Activated T-helper 1 cell treated with anti-CD3 and anti-CD28 coated beads, Interleukin-12 subunit alpha, Interleukin-12 subunit beta, Interleukin-2, Interleukin-4 antibody, amounts not matched to agents 30 ng/mL and 10 ng/mL and 1 ng/mL, durations not matched to agents 14 hours and 24 hours and 36 hours (primary cell): Measurements from ENCODE around the gene NPLOC4. TPM values are rescaled to one million over a fixed set of nuclear protein-coding genes. Genes with fewer than 3 reads are reported as not detected.

Experiments used
- DNase-seq: peaks from one replicate; pipeline ENCODE4 v3.0.0; 2021; ENCODE audit warnings: low spot score
- H3K27ac Mint-ChIP-seq: one replicate; pipeline ENCODE4 v1.8.0; 2021; ENCODE audit warnings: mild to moderate bottlenecking, mixed read lengths
- H3K27me3 Mint-ChIP-seq: one replicate; pipeline ENCODE4 v1.8.0; 2022; ENCODE audit warnings: mild to moderate bottlenecking, moderate library complexity, mixed read lengths; ENCODE audit not compliant: insufficient read depth
- H3K36me3 Mint-ChIP-seq: one replicate; pipeline ENCODE4 v1.8.0; 2021; ENCODE audit warnings: low read depth, mixed read lengths
- H3K4me1 Mint-ChIP-seq: one replicate; pipeline ENCODE4 v1.8.0; 2021; ENCODE audit warnings: low read depth, mixed read lengths
- H3K4me3 Mint-ChIP-seq: one replicate; pipeline ENCODE4 v1.8.0; 2021; ENCODE audit warnings: mild to moderate bottlenecking, moderate library complexity, mixed read lengths
- H3K9me3 Mint-ChIP-seq: one replicate; pipeline ENCODE4 v1.8.0; 2021; ENCODE audit warnings: mixed read lengths
- intact Hi-C: fragments of 100-400 bp; cut with micrococcal nuclease; formaldehyde crosslinking; loops from one replicate; pipeline ENCODE4 v1.15.1; 2024
- total RNA-seq: library from RNA; stranded (reverse); gene quantifications from 2 replicates; pipeline ENCODE4 v1.2.3, GENCODE V29; 2022

Gene NPLOC4
- total RNA-seq, 1 donor from 2014 or later, result 138 TPM

GRCh38 chr17:81523402-81524038, 113.4 kb downstream of the NPLOC4 start:
- no peak for DNase-seq
- intact Hi-C loops, result no loop called here
- peaks cover 15% of the 10 kb centered on the region for H3K27me3 Mint-ChIP-seq
- H3K27ac Mint-ChIP-seq, result no peak overlapping the region
- no peaks in the 10 kb centered on the region for H3K4me1 Mint-ChIP-seq
- H3K36me3 Mint-ChIP-seq, result no peaks in the 10 kb centered on the region
- no peaks in the 10 kb centered on the region for H3K9me3 Mint-ChIP-seq
- no peak overlapping the region for H3K4me3 Mint-ChIP-seq

- no peak for DNase-seq
- intact Hi-C loops, result no loop called here
- Mint-ChIP-seq H3K27me3 (peaks cover 15% of the 10 kb centered on the region), H3K27ac (no peak overlapping the region), H3K4me3 (no peak overlapping the region), H3K36me3 (no peaks in the 10 kb centered on the region), H3K9me3 (no peaks in the 10 kb centered on the region), H3K4me1 (peaks cover 5% of the 10 kb centered on the region)
Measured at GRCh38 chr17:81522491-81523401, 114.2 kb downstream of the NPLOC4 start.

GRCh38 chr17:81520021-81520901, 116.7 kb downstream of the NPLOC4 start:
- peak overlapping the region; percentile 2 for H3K4me3 Mint-ChIP-seq

GRCh38 chr17:81519284-81520020, 117.5 kb downstream of the NPLOC4 start:
- Mint-ChIP-seq H3K36me3 (no peaks in the 10 kb centered on the region), H3K4me1 (peaks cover 9% of the 10 kb centered on the region), H3K27ac (no peak overlapping the region), H3K27me3 (peaks cover 10% of the 10 kb centered on the region), H3K9me3 (no peaks in the 10 kb centered on the region), H3K4me3 (peak overlapping the region; percentile 5)
- intact Hi-C loops, result loop anchor here (5.0 kb wide), 1 partner anchor 83 kb away; no protein-coding TSS in a partner anchor
- peak; percentile 48 for DNase-seq

More at GRCh38 chr17:81520021-81520901, 116.7 kb downstream of the NPLOC4 start:
- H3K27ac Mint-ChIP-seq, result no peak overlapping the region
- H3K36me3 Mint-ChIP-seq, result no peaks in the 10 kb centered on the region
- H3K27me3 Mint-ChIP-seq, result peaks cover 10% of the 10 kb centered on the region
- peaks cover 9% of the 10 kb centered on the region for H3K4me1 Mint-ChIP-seq
- no peaks in the 10 kb centered on the region for H3K9me3 Mint-ChIP-seq
- no peak for DNase-seq
- intact Hi-C loops, result no loop called here

DNA sequence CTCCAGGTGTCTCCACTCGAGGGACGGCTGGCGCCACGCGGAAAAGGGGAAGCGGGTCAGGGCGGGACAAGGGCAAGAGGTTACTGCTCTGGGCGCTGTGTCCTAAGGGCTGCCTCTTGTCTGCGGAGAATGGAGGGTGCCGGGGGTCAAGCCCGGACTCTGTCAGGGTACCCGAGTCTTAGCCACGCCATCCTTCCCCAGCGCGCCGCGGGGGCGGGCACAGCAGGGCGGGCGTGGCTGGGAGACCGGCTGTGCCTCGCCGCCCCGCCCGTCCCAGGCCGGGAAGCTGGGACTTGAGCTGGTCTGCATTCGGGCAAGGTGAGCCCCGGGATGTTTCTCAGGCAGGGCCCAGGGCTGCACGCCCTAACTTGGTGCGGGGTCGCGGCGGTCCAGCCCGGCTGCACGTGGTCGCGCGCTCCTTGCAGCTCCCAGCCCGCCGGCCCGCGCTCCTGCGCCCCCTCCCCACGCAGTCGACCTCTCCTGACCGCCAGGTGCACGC, 118.1 kb downstream of the NPLOC4 start:
- intact Hi-C loops, result loop anchor here (5.0 kb wide), 1 partner anchor 83 kb away; no protein-coding TSS in a partner anchor
- Mint-ChIP-seq H3K27me3 (peaks cover 10% of the 10 kb centered on the region), H3K27ac (no peak overlapping the region), H3K4me1 (peaks cover 9% of the 10 kb centered on the region), H3K4me3 (no peak overlapping the region), H3K9me3 (no peaks in the 10 kb centered on the region), H3K36me3 (no peaks in the 10 kb centered on the region)
- DNase-seq, result no peak

DNA sequence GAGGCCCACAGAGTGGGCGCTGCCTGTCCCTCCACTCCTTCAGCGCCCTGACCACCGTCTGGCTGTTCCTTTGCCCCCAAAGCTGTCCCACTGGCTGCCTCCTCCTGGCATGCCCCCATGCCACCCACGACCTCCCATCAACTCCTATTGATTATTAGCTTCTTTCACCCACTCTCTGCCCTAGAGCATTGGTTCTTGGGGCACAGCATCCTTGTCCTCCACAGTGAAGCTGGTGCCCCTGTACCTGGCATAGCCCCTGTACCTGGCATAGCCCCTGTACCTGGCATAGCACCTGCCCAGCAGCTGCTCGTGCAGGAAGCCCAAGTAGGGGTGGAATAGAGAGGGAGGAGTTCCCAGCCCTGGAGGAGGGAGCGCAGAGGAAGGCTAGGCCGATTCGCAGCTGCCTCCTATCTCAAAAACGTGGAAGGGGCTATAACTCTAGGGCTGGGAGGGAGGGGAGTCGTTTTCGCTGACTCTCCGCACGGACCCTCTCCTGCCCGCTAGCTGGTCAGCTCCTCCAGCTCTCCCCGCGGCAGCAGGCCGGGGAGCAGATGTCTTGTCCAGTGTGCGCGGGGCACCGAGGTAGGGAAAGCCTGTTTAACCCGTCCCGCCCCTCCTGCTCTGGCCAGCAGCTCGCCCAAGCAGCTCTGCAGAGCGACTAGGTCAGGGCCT, 118.7 kb downstream of the NPLOC4 start:
- Mint-ChIP-seq H3K27ac (peak overlapping the region; percentile 55), H3K4me1 (peaks cover 9% of the 10 kb centered on the region), H3K27me3 (peaks cover 10% of the 10 kb centered on the region), H3K9me3 (no peaks in the 10 kb centered on the region), H3K36me3 (no peaks in the 10 kb centered on the region), H3K4me3 (peak overlapping the region; percentile 52)
- intact Hi-C loops, result loop anchor here (5.0 kb wide), 1 partner anchor 84 kb away; no protein-coding TSS in a partner anchor
- DNase-seq, result no peak

GRCh38 chr17:81517339-81518112, 119.4 kb downstream of the NPLOC4 start:
- no peak overlapping the region for H3K27ac Mint-ChIP-seq
- no peaks in the 10 kb centered on the region for H3K9me3 Mint-ChIP-seq
- DNase-seq, result no peak
- intact Hi-C loops, result loop anchor here (5.0 kb wide), 1 partner anchor 85 kb away; no protein-coding TSS in a partner anchor
- no peaks in the 10 kb centered on the region for H3K36me3 Mint-ChIP-seq
- peak overlapping the region; percentile 52 for H3K4me3 Mint-ChIP-seq
- H3K4me1 Mint-ChIP-seq, result peaks cover 9% of the 10 kb centered on the region
- peaks cover 10% of the 10 kb centered on the region for H3K27me3 Mint-ChIP-seq

DNA sequence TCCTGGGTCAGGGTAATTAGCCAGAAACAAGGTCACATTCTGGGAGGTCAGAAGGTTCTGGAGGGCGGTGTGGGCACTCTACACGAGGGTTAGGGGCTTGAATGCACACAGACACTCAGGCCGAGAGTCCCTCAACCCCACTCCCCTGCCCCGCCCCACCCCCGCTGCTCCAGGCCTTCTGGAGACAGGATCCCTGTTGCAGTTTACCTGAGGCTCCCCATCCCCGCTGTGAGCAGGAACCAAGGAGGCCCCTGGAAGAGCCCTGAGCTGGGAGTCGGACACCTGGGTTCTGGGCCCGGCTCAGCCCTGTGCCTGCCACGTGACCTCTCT, 119.9 kb downstream of the NPLOC4 start:
- Mint-ChIP-seq H3K4me1 (peaks cover 9% of the 10 kb centered on the region), H3K27me3 (peaks cover 6% of the 10 kb centered on the region), H3K9me3 (no peaks in the 10 kb centered on the region), H3K36me3 (peaks cover 3% of the 10 kb centered on the region), H3K27ac (no peak overlapping the region), H3K4me3 (peak overlapping the region; percentile 92)
- intact Hi-C loops, result loop anchor here (5.0 kb wide), 1 partner anchor 85 kb away; no protein-coding TSS in a partner anchor
- DNase-seq, result no peak

- intact Hi-C loops, result loop anchor here (5.0 kb wide), 1 partner anchor 86 kb away; no protein-coding TSS in a partner anchor
Measured at GRCh38 chr17:81516439-81516838, 120.5 kb downstream of the NPLOC4 start.

GRCh38 chr17:81515530-81516041, 121.3 kb downstream of the NPLOC4 start:
- no peak for DNase-seq
- H3K9me3 Mint-ChIP-seq, result no peaks in the 10 kb centered on the region
- peak overlapping the region; percentile 87 for H3K27ac Mint-ChIP-seq
- peak overlapping the region; percentile 92 for H3K4me3 Mint-ChIP-seq
- peaks cover 16% of the 10 kb centered on the region for H3K36me3 Mint-ChIP-seq
- intact Hi-C loops, result loop anchor here (1.0 to 5.0 kb wide), 3 partner anchors 21 to 151 kb away; partner anchors contain the start of genes CCDC137 and OXLD1
- H3K27me3 Mint-ChIP-seq, result no peaks in the 10 kb centered on the region
- H3K4me1 Mint-ChIP-seq, result peaks cover 9% of the 10 kb centered on the region

More at GRCh38 chr17:81516439-81516838, 120.5 kb downstream of the NPLOC4 start:
- peak overlapping the region; percentile 92 for H3K4me3 Mint-ChIP-seq
- peaks cover 2% of the 10 kb centered on the region for H3K27me3 Mint-ChIP-seq
- H3K36me3 Mint-ChIP-seq, result peaks cover 8% of the 10 kb centered on the region
- H3K4me1 Mint-ChIP-seq, result peaks cover 9% of the 10 kb centered on the region
- no peak for DNase-seq
- no peaks in the 10 kb centered on the region for H3K9me3 Mint-ChIP-seq
- no peak overlapping the region for H3K27ac Mint-ChIP-seq
